H9 (cell line): ENCODE measurements around the gene ZAP70. TPM values are rescaled to one million over a fixed set of nuclear protein-coding genes. Genes with fewer than 3 reads are reported as not detected.

Source experiments
- DNase-seq: peaks from one replicate; pipeline ENCODE4 v3.0.0-alpha.2; 2017
- H2AFZ ChIP-seq: one replicate; pipeline ENCODE4 v1.6.1; 2013; ENCODE audit warnings: mild to moderate bottlenecking, low read length, control low read depth, moderate library complexity
- H2AK5ac ChIP-seq: 2 replicates; pipeline ENCODE4 v1.6.1; 2013; ENCODE audit warnings: low read length, control low read depth, mixed read lengths; ENCODE audit not compliant: insufficient read length
- H2BK120ac ChIP-seq: one replicate; pipeline ENCODE4 v1.6.1; 2013; ENCODE audit warnings: low read depth, mild to moderate bottlenecking, low read length, control low read depth, inconsistent platforms; ENCODE audit not compliant: poor library complexity, severe bottlenecking
- H2BK12ac ChIP-seq: 2 replicates; pipeline ENCODE4 v1.6.1; 2013; ENCODE audit warnings: low read length, control low read depth, mixed read lengths, low read depth; ENCODE audit not compliant: insufficient read length
- H2BK15ac ChIP-seq: 2 replicates; pipeline ENCODE4 v1.6.1; 2013; ENCODE audit warnings: low read depth, low read length, control low read depth
- H2BK20ac ChIP-seq: one replicate; pipeline ENCODE4 v1.6.1; 2013; ENCODE audit warnings: low read depth, mild to moderate bottlenecking, low read length, control low read depth, inconsistent platforms; ENCODE audit not compliant: poor library complexity, severe bottlenecking
- H2BK5ac ChIP-seq: 2 replicates; pipeline ENCODE4 v1.6.1; 2013; ENCODE audit warnings: low read length, control low read depth, mixed read lengths; ENCODE audit not compliant: insufficient read length
- H3K14ac ChIP-seq: 2 replicates; pipeline ENCODE4 v1.6.1; 2013; ENCODE audit warnings: low read length, control low read depth; ENCODE audit not compliant: insufficient read depth
- H3K18ac ChIP-seq: 2 replicates; pipeline ENCODE4 v1.6.1; 2013; ENCODE audit warnings: low read depth, mild to moderate bottlenecking, mixed read lengths, low read length, control low read depth; ENCODE audit not compliant: insufficient read length
- H3K23ac ChIP-seq: 2 replicates; pipeline ENCODE4 v1.6.1; 2013; ENCODE audit warnings: low read length, control low read depth, mixed read lengths, low read depth; ENCODE audit not compliant: insufficient read length
- H3K23me2 ChIP-seq: 2 replicates; pipeline ENCODE4 v1.6.1; 2013; ENCODE audit warnings: low read depth, mild to moderate bottlenecking, mixed read lengths, low read length, control low read depth; ENCODE audit not compliant: insufficient read length, poor library complexity, severe bottlenecking
- H3K27ac ChIP-seq: 2 replicates; pipeline ENCODE4 v1.5.1; 2013; ENCODE audit warnings: low read length, control low read depth, mixed read lengths, low read depth; ENCODE audit not compliant: insufficient read length
- H3K27me3 ChIP-seq: 2 replicates; pipeline ENCODE4 v1.6.1; 2013; ENCODE audit warnings: low read length, control low read depth, inconsistent platforms; ENCODE audit not compliant: insufficient read depth
- H3K4ac ChIP-seq: 2 replicates; pipeline ENCODE4 v1.6.1; 2013; ENCODE audit warnings: low read depth, mild to moderate bottlenecking, control low read depth, inconsistent platforms, low read length, moderate library complexity
- H3K4me1 ChIP-seq: 2 replicates; pipeline ENCODE4 v1.6.1; 2013; ENCODE audit warnings: low read length, control low read depth, inconsistent platforms; ENCODE audit not compliant: insufficient read depth
- H3K4me2 ChIP-seq: 2 replicates; pipeline ENCODE4 v1.6.1; 2013; ENCODE audit warnings: low read length, control low read depth, mixed read lengths; ENCODE audit not compliant: insufficient read length, insufficient read depth
- H3K56ac ChIP-seq: 2 replicates; pipeline ENCODE4 v1.6.1; 2013; ENCODE audit warnings: low read depth, mild to moderate bottlenecking, mixed read lengths, low read length, control low read depth; ENCODE audit not compliant: insufficient read length
- H3K79me1 ChIP-seq: 2 replicates; pipeline ENCODE4 v1.6.1; 2013; ENCODE audit warnings: low read depth, mild to moderate bottlenecking, moderate library complexity, low read length, control low read depth, inconsistent platforms; ENCODE audit not compliant: insufficient read depth, poor library complexity, severe bottlenecking
- H3K79me2 ChIP-seq: 2 replicates; pipeline ENCODE4 v1.6.1; 2013; ENCODE audit warnings: low read length, control low read depth, inconsistent platforms; ENCODE audit not compliant: insufficient read depth
- H3K9ac ChIP-seq: 2 replicates; pipeline ENCODE4 v1.6.1; 2013; ENCODE audit warnings: low read length, control low read depth, mixed read lengths; ENCODE audit not compliant: insufficient read length; ENCODE audit errors: extremely low read depth
- H3K9me3 ChIP-seq: one replicate; pipeline ENCODE4 v1.6.1; 2013; ENCODE audit warnings: low read depth, low read length, inconsistent platforms; ENCODE audit not compliant: control insufficient read depth
- H3T11ph ChIP-seq: one replicate; pipeline ENCODE4 v1.6.1; 2013; ENCODE audit warnings: mild to moderate bottlenecking, low read length, control low read depth, inconsistent platforms
- H4K20me1 ChIP-seq: one replicate; pipeline ENCODE4 v1.6.1; 2013; ENCODE audit not compliant: control insufficient read depth, insufficient read length, insufficient read depth
- H4K5ac ChIP-seq: 2 replicates; pipeline ENCODE4 v1.6.1; 2013; ENCODE audit warnings: low read depth, mild to moderate bottlenecking, mixed read lengths, low read length, control low read depth; ENCODE audit not compliant: insufficient read length
- H4K8ac ChIP-seq: replicated peaks from 2 replicates; pipeline ENCODE4 v1.6.1; 2013; ENCODE audit warnings: low read length, control low read depth, mixed read lengths, low read depth; ENCODE audit not compliant: insufficient read length
- H4K91ac ChIP-seq: 2 replicates; pipeline ENCODE4 v1.6.1; 2013; ENCODE audit warnings: low read depth, mild to moderate bottlenecking, moderate library complexity, mixed read lengths, low read length, control low read depth; ENCODE audit not compliant: insufficient read length
- H3K27ac Mint-ChIP-seq, 3 experiments: 2 replicates in 2 of 3; 3 replicates in 1 of 3; pipeline ENCODE4 v1.8.0; 2020 to 2021; ENCODE audit warnings: mixed read lengths in 3 of 3, mild to moderate bottlenecking in 1 of 3, moderate library complexity in 1 of 3
- H3K27me3 Mint-ChIP-seq: 2 replicates; pipeline ENCODE4 v1.8.0; 2021; ENCODE audit warnings: low read depth, mild to moderate bottlenecking, moderate library complexity, mixed read lengths
- H3K36me3 Mint-ChIP-seq, 3 experiments: 2 replicates in 2 of 3; 3 replicates in 1 of 3; pipeline ENCODE4 v1.8.0; 2020 to 2021; ENCODE audit warnings: low read depth in 3 of 3, mixed read lengths in 3 of 3; ENCODE audit not compliant: insufficient read depth in 1 of 3
- H3K4me1 Mint-ChIP-seq, 2 experiments: 2 replicates each; pipeline ENCODE4 v1.8.0; 2020; ENCODE audit warnings: mixed read lengths in 2 of 2
- H3K4me3 Mint-ChIP-seq, 2 experiments: 2 replicates in 1 of 2; 3 replicates in 1 of 2; pipeline ENCODE4 v1.8.0; 2020 to 2021; ENCODE audit warnings: mild to moderate bottlenecking in 2 of 2, mixed read lengths in 2 of 2, moderate library complexity in 1 of 2
- H3K9me3 Mint-ChIP-seq, 2 experiments: 2 replicates in 1 of 2; 3 replicates in 1 of 2; pipeline ENCODE4 v1.8.0; 2020; ENCODE audit warnings: mild to moderate bottlenecking in 2 of 2, mixed read lengths in 2 of 2, moderate library complexity in 1 of 2
- WGBS: extraction: QIAGEN DNeasy Blood & Tissue Kit; methylation state at CpG from one replicate; pipeline ENCODE4 v1.1.7; 2013; ENCODE audit warnings: missing lambda C conversion rate, low lambda C conversion rate, mixed read lengths; ENCODE audit not compliant: insufficient read length; ENCODE audit errors: extremely low coverage; 5-methylcytosine and 5-hydroxymethylcytosine counted together
- total RNA-seq: library from RNA; stranded (reverse); gene quantifications from 2 replicates; pipeline ENCODE4 v1.2.1, GENCODE V29; 2021
- TF ChIP-seq, protein P1 (sequence below): fragments of 200-600 bp; sonication (generic); conservative IDR thresholded peaks from 3 replicates; pipeline ENCODE4 v1.8.0; 2021; ENCODE audit warnings: antibody characterized with exemption, mild to moderate bottlenecking

The ZAP70 gene
- total RNA-seq, 1 experiment from 2014 or later, result 0.24 TPM

GRCh38 chr2:97781981-97782380 is 68.6 kb downstream of the ZAP70 start:
- WGBS, result no CpG with 5 or more reads among the region's 4 CpGs
- no peaks in the 10 kb centered on the region for H3K4me1 Mint-ChIP-seq
- Histone ChIP-seq H2BK120ac (no peak overlapping the region), H2BK15ac (no peak overlapping the region), H3K4me2 (no peak overlapping the region), H3K27ac (no peak overlapping the region), H3K23me2 (no peaks in the 10 kb centered on the region), H3K4me1 (no peaks in the 10 kb centered on the region), H3K27me3 (no peaks in the 10 kb centered on the region), H3K79me2 (no peaks in the 10 kb centered on the region), H4K5ac (no peak overlapping the region), H3K14ac (no peak overlapping the region), H3K56ac (no peak overlapping the region), H3K79me1 (no peaks in the 10 kb centered on the region), H3K18ac (no peak overlapping the region), H3T11ph (no peak overlapping the region), H3K4ac (no peak overlapping the region), H2AFZ (no peak overlapping the region), H3K23ac (no peak overlapping the region), H2BK20ac (no peak overlapping the region), H4K91ac (no peak overlapping the region), H4K8ac (no peak overlapping the region), H2AK5ac (no peak overlapping the region), H2BK12ac (no peak overlapping the region), H4K20me1 (no peaks in the 10 kb centered on the region), H3K9me3 (no peaks in the 10 kb centered on the region), H3K9ac (no peak overlapping the region), H2BK5ac (no peak overlapping the region)
- H3K27ac Mint-ChIP-seq, result no peak overlapping the region
- H3K9me3 Mint-ChIP-seq, result no peaks in the 10 kb centered on the region
- no peak for DNase-seq
- TF ChIP-seq, protein P1, sequence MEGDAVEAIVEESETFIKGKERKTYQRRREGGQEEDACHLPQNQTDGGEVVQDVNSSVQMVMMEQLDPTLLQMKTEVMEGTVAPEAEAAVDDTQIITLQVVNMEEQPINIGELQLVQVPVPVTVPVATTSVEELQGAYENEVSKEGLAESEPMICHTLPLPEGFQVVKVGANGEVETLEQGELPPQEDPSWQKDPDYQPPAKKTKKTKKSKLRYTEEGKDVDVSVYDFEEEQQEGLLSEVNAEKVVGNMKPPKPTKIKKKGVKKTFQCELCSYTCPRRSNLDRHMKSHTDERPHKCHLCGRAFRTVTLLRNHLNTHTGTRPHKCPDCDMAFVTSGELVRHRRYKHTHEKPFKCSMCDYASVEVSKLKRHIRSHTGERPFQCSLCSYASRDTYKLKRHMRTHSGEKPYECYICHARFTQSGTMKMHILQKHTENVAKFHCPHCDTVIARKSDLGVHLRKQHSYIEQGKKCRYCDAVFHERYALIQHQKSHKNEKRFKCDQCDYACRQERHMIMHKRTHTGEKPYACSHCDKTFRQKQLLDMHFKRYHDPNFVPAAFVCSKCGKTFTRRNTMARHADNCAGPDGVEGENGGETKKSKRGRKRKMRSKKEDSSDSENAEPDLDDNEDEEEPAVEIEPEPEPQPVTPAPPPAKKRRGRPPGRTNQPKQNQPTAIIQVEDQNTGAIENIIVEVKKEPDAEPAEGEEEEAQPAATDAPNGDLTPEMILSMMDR, result no peak
- no peak overlapping the region for H3K4me3 Mint-ChIP-seq
- H3K27me3 Mint-ChIP-seq, result no peaks in the 10 kb centered on the region
- H3K36me3 Mint-ChIP-seq, result peaks cover under 1 to 2% (median under 1%) of the 10 kb centered on the region in 3 experiments; a peak in 2 of 7 replicates
